ENCODE measurements around the gene MCM3AP. TPM values are rescaled to one million over a fixed set of nuclear protein-coding genes. Genes with fewer than 3 reads are reported as not detected.

Gene MCM3AP
- total RNA-seq, 1 donor from 2014 or later = 84.7 TPM

GRCh38 chr21:46234436-46234950, 50.9 kb downstream of the MCM3AP start:
- H3K4me3 ChIP-seq (ENCODE audit: low read depth, low read length) = no peak overlapping the region
- no peak for DNase-seq (ENCODE audit: low read depth)
- no peak for TF ChIP-seq CTCF (conservative IDR thresholded peaks at IDR 0.05; ENCODE audit: low read depth, low read length)

GRCh38 chr21:46229923-46230260, 55.5 kb downstream of the MCM3AP start:
- DNase-seq (ENCODE audit: low read depth) = no peak
- TF ChIP-seq CTCF (conservative IDR thresholded peaks at IDR 0.05; ENCODE audit: low read depth, low read length) = no peak
- H3K4me3 ChIP-seq (ENCODE audit: low read depth, low read length) = peak overlapping the region; percentile 66

GRCh38 chr21:46229133-46229922, 56.1 kb downstream of the MCM3AP start:
- TF ChIP-seq CTCF (conservative IDR thresholded peaks at IDR 0.05; ENCODE audit: low read depth, low read length) = peak; percentile 41
- no peak for DNase-seq (ENCODE audit: low read depth)
- peak overlapping the region; percentile 66 for H3K4me3 ChIP-seq (ENCODE audit: low read depth, low read length)

GRCh38 chr21:46228345-46229051, 56.9 kb downstream of the MCM3AP start, which contains the start of gene LSS:
TSS of gene LSS (minus strand) at chr21:46228774. CDS start at chr21:46228745, 29 bp downstream.
- no peak for TF ChIP-seq CTCF (conservative IDR thresholded peaks at IDR 0.05; ENCODE audit: low read depth, low read length)

GRCh38 chr21:46227811-46228344, 57.5 kb downstream of the MCM3AP start:
- H3K4me3 ChIP-seq (ENCODE audit: low read depth, low read length) = peak overlapping the region; percentile 67
- no peak for DNase-seq (ENCODE audit: low read depth)
- TF ChIP-seq CTCF (conservative IDR thresholded peaks at IDR 0.05; ENCODE audit: low read depth, low read length) = no peak

More at GRCh38 chr21:46228345-46229051, 56.9 kb downstream of the MCM3AP start, which contains the start of gene LSS:
- peak; percentile 52 for DNase-seq (ENCODE audit: low read depth)
- H3K4me3 ChIP-seq (ENCODE audit: low read depth, low read length) = peak within 1 kb of the TSS; percentile 67

GRCh38 chr21:46226920-46227599, 58.4 kb downstream of the MCM3AP start:
- DNase-seq (ENCODE audit: low read depth) = peak; percentile 16
- TF ChIP-seq CTCF (conservative IDR thresholded peaks at IDR 0.05; ENCODE audit: low read depth, low read length) = no peak
- H3K4me3 ChIP-seq (ENCODE audit: low read depth, low read length) = peak overlapping the region; percentile 67
